Vagina (tissue), 2 donors: Measurements from ENCODE around the gene GPRC5C.

Source experiments
- CTCF ChIP-seq, 3 experiments: fragments of 450-650 bp in 2 of 3; fragments of 200-600 bp in 1 of 3; sonication (generic) in 1 of 3; IDR thresholded peaks; one replicate each; pipeline ENCODE4 v1.5.1; 2017 to 2019; ENCODE audit warnings: antibody characterized with exemption in 3 of 3, mild to moderate bottlenecking in 2 of 3, moderate library complexity in 2 of 3
- POLR2A ChIP-seq, 2 donors: fragments of 450-650 bp; IDR thresholded peaks; one replicate each; pipeline ENCODE4 v1.6.1; 2017; ENCODE audit warnings: antibody characterized with exemption in 2 of 2, mild to moderate bottlenecking in 2 of 2, moderate library complexity in 2 of 2
- POLR2AphosphoS5 ChIP-seq, 2 donors: sonication (generic); formaldehyde crosslinking; IDR thresholded peaks; one replicate each; pipeline ENCODE4 v1.9.0; 2017; ENCODE audit warnings: antibody characterized with exemption in 2 of 2, mild to moderate bottlenecking in 2 of 2, low read depth in 1 of 2; ENCODE audit not compliant: insufficient read depth in 1 of 2

GRCh38 chr17:74475189-74475588 is 43.3 kb downstream of the GPRC5C start:
- TF ChIP-seq POLR2A (IDR thresholded peaks at IDR 0.05) = no peak
- no peak for TF ChIP-seq CTCF (IDR thresholded peaks at IDR 0.05)
- TF ChIP-seq POLR2AphosphoS5 (IDR thresholded peaks at IDR 0.05; ENCODE audit: insufficient read depth in 1 of 2, low read depth in 1 of 2) = no peak
